NCI-H1048 (cell line): ENCODE measurements around the gene MLYCD.

Experiments used
- DNase-seq: peaks from one replicate; lab custom pipeline; 2025; lab: John Stamatoyannopoulos, UW

The MLYCD gene

GRCh38 chr16:83956336-83957289 is 57.7 kb downstream of the MLYCD start:
- DNase-seq, result no peak

GRCh38 chr16:83957296-83957855 is 58.5 kb downstream of the MLYCD start:
- no peak for DNase-seq

- no peak for DNase-seq
These were observed 59.4 kb downstream of the MLYCD start for GRCh38 chr16:83958137-83958845.

GRCh38 chr16:83958846-83959565 is 60.1 kb downstream of the MLYCD start:
- DNase-seq, result no peak

GRCh38 chr16:83959656-83960434 is 60.9 kb downstream of the MLYCD start:
- DNase-seq, result no peak

- no peak for DNase-seq
These were observed 61.8 kb downstream of the MLYCD start for GRCh38 chr16:83960521-83961249.

GRCh38 chr16:83961591-83961990 is 62.7 kb downstream of the MLYCD start:
- DNase-seq, result no peak

GRCh38 chr16:83963277-83964119 is 64.6 kb downstream of the MLYCD start:
- DNase-seq, result no peak

GRCh38 chr16:83964684-83965443 is 65.9 kb downstream of the MLYCD start:
- no peak for DNase-seq

GRCh38 chr16:83965444-83966152 is 66.7 kb downstream of the MLYCD start:
- no peak for DNase-seq

GRCh38 chr16:83966153-83966696 is 67.3 kb downstream of the MLYCD start:
- no peak for DNase-seq

GRCh38 chr16:83967091-83967490 is 68.2 kb downstream of the MLYCD start:
- no peak for DNase-seq

GRCh38 chr16:83967838-83968305 is 69.0 kb downstream of the MLYCD start, which contains the start of gene NECAB2:
TSS of gene NECAB2 (plus strand) at chr16:83968244. CDS start at chr16:83968649, 405 bp downstream.
- DNase-seq, result no peak

GRCh38 chr16:83968306-83968851 is 69.5 kb downstream of the MLYCD start:
- no peak for DNase-seq

GRCh38 chr16:83968891-83969649 is 70.2 kb downstream of the MLYCD start:
- no peak for DNase-seq

GRCh38 chr16:83969771-83970429 is 71.0 kb downstream of the MLYCD start:
- no peak for DNase-seq
